Putamen (tissue), 1 donor: ENCODE results near the gene DDX55.
"Not testable (repeated sequence)": the region's sequence is repeated elsewhere in the genome, so short reads cannot be mapped to it uniquely, and the experiment has no call there.

Experiments
- DNase-seq: peaks from one replicate; pipeline ENCODE4 v3.0.0-alpha.2; 2016; ENCODE audit warnings: low spot score

The DDX55 gene, protein sequence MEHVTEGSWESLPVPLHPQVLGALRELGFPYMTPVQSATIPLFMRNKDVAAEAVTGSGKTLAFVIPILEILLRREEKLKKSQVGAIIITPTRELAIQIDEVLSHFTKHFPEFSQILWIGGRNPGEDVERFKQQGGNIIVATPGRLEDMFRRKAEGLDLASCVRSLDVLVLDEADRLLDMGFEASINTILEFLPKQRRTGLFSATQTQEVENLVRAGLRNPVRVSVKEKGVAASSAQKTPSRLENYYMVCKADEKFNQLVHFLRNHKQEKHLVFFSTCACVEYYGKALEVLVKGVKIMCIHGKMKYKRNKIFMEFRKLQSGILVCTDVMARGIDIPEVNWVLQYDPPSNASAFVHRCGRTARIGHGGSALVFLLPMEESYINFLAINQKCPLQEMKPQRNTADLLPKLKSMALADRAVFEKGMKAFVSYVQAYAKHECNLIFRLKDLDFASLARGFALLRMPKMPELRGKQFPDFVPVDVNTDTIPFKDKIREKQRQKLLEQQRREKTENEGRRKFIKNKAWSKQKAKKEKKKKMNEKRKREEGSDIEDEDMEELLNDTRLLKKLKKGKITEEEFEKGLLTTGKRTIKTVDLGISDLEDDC

DNA sequence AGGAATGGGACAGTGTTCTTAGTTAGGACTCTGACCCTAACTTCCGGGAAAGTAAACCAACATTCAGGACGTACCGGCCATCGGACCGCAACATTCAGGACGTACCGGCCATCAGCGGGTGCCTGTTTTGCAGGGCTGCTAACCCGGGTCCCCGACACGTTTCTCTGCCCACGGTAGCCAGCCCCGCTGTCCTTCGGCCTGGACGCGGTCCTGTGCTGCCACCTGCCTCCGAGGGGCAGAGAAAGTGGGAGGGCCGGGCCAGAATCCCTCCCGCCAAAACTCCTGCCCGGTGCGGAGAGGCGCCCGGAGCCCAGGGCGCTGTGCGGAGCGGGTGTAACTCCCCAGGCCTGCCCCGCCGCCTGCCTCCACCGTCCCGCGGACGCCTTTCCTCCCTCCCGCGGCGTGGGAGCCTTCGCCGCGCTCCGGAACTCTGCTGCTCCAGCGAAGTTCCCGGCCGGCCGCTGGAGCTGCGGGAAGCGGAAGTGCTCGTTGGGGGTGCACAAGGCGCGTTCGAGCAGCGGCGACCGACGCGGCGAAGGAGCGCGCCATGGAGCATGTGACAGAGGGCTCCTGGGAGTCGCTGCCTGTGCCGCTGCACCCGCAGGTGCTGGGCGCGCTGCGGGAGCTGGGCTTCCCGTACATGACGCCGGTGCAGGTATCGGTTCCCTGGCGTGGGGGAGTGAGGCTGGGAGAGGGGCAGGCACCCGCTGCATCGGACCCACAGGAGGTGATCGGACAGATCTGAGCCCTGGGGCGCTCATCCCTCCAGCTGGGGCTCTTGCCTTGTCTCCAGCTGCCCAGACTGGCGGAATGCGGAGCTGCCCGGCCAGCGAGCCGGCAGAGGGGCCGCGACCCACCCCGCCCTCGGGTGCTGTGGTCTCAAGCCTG, at the start of gene DDX55:
Gene DDX55, plus strand, starts transcription at position 498 of the 888 bp plus-strand sequence. Its CDS starts 50 bp downstream, at position 548.
- DNase-seq = peak; percentile 89

DNA sequence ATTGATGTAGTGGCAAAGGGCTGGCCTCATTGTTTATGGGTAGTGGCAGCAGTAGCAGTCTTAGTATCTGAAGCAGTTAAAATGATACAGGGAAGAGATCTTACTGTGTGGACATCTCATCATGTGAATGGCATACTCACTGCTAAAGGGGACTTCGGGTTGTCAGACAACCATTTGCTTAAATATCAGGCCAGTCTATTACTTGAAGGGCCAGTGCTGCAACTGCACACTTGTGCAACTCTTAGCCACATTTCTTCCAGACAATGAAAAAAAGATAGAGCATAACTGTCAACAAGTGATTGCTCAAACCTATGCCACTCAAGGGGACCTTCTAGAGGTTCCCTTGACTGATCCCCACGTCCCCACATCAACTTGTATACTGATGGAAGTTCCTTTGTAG, 47.8 kb upstream of the DDX55 start:
- not testable (repeated sequence) for DNase-seq

DNA sequence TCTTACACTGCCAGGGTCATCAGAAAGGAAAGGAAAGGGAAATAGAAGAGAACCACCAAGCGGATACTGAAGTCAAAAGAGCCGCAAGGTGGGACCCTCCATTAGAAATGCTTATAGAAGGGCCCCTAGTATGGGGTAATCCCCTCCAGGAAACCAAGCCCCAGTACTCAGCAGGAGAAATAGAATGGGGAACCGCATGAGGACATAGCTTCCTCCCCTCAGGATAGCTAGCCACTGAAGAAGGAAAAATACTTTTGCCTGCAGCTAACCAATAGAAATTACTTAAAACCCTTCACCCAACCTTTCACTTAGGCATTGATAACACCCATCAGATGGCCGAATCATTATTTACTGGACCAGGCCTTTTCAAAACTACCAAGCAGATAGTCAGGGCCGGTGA, 47.1 kb upstream of the DDX55 start:
- not testable (repeated sequence) for DNase-seq

DNA sequence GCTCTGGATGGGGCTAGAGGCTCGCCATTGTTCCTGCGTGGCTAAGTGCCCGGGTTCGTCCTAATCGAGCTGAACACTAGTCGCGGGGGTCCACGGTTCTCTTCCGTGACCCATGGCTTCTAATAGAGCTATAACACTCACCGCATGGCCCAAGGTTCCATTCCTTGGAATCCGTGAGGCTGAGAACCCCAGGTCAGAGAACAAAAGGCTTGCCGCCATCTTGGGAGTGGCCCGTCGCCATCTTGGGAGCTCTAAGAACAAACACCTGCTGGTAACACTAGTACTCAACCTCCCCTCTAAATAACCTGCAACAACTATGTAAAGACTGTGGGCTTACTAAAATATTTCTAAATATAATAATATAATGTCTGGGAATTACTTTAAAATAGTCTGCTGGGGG, 43.4 kb upstream of the DDX55 start:
- not testable (repeated sequence) for DNase-seq

DNA sequence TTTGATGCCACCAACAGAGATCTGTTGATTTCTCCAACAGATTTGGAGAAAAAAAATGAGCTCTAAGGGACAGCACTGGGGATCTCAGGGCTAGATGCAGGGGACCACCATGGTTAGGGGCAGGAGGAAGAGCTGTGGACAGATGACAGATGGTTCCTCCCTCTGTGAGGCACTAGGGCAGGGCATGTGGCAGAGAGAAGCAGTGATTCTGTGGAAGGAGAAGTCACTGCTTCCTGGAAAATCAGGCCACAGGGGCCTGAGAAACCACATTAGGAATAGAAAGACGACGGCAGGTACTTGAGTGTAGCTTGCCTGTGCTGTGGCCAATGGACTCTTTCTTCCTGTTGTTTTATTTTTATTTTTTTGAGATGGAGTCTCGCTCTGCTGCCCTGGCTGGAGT, 42.4 kb upstream of the DDX55 start:
- DNase-seq = no peak

GRCh38 chr12:123571343-123571813, 30.5 kb upstream of the DDX55 start:
- DNase-seq = peak; percentile 17

DNA sequence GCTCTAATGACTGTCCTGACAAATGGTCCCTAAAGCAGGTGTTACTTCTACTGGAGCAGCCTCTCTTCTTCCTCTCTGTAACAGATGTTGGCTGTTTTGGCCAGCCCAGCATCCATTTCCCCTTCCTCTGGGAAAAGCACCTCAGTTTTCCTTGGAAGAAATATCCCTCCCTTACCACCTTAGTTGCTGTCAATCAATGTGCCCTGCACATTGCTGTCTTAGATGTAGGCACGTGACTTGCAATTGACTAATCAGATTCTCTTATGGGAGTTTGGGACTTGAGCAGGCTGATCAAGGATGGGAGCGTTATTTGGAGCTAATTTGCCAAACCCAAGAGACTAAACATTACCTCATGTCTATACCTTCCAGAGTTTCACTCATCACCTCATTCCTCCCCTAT, 29.5 kb upstream of the DDX55 start:
- DNase-seq = no peak

DNA sequence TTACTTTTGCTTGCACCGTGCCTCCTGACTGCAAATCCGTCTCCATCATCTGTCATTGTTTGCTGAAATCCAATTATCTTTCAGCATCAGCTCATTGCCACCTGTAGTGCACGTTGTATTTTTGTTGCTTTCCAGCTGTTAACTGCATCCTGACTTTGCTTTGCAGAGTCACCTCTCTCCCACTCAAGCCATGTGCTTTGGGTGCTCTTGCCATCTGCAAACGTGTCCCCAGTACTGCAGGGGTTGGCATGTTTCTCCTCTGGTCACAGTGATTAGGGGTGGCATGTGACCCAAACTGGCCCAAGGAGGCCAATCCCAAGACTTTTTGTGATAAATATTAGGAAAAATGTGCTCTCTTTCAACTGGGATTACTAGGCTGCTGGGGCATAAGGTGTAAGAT, 28.0 kb upstream of the DDX55 start:
- no peak for DNase-seq

DNA sequence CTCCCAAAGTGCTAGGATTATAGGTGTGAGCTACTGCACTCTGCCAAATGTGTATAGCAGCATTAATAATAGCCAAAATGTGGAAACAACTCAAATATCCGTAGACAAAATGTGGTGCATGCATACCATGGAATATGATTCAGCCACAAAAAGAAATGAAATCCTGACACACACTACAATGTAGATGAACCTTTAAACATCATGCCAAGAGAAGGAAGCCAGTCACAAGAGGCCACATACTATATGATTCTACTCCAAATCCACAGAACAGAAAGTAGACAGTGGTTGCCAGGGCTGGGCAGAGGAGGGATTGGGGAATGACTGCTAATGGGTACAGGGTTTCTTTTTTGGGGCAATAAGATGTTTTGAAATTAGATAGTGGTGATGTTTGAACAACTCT, 25.3 kb upstream of the DDX55 start:
- DNase-seq = no peak

DNA sequence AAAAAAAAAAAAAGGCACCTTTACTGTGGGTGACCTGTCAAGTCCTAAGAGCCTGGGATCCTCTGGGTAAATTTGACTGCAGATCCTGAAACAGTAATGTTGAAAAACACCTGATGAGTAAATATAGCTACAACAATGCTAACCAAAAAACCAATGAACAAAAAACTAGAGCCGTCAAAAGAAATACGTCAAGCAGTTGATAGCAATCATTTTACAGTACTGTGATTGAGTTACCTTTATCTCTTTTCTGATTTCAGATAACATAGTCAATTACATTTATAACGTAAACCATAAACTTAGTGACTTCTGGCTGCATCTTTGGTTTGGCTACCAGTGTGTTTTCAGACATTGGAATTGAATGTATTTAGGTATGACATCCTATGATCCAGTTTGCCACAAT, 23.7 kb upstream of the DDX55 start:
- DNase-seq = no peak

DNA sequence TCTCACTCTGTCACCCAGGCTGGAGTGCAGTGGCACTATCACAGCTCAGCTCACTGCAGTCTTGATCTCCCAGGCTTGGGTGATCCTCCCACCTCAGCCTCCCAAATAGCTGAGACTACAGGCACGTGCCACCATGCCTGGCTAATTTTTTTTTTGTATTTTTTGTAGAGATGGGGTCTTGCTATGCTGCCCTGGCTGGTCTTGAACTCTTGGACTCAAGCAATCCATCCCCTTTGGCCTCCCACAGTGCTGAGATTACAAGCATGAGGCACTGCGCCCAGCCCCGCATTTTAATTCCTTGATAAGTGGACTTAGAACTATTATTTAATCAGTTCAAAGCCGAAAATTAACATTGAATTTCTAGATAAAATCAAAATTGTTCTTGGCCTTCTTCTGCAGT, 23.1 kb upstream of the DDX55 start:
- DNase-seq = not testable (repeated sequence)

- no peak for DNase-seq
Observed at GRCh38 chr12:123580772-123581171, 21.1 kb upstream of the DDX55 start.

- no peak for DNase-seq
Observed at GRCh38 chr12:123591702-123592481, 10.0 kb upstream of the DDX55 start.

GRCh38 chr12:123595729-123596128, 6.2 kb upstream of the DDX55 start:
- DNase-seq = no peak

DNA sequence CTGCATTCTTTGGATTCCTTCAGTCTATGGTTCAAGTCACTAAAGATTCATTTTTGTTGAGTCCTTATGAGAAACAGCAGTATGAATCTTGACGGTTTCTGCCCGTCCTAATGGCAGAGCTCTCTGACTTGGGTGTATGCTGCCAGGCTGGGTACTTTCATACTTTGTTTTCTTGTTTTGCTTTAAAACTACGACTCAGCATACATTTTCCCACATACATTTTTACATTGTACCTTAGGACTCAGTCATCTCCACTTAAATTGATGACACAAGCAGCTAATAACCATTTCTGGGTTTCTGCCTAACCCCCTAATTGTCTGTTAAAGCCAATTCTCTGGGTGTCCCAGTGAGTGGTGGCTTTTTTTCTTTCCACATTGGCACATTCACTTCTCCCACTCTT, 4.8 kb upstream of the DDX55 start:
- no peak for DNase-seq

DNA sequence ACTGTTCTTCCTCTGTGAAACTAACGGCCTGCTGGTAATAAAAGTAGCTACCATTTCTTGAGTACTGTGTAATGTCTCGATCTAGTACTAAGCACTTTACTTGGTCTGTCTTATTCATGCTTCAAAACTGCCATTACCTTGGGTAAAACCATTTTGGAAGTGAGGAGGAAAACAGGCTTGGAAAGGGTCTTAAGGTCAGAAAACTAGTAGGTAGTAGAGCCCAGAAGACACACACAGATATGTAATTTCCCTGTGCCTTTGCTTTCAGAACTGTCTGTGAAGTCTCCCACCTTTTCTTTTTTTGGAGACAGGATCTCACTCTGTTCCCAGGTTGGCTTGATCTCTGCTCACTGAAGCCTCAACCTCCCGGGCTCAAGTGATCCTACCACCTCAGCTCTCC, 3.4 kb upstream of the DDX55 start:
- no peak for DNase-seq

DNA sequence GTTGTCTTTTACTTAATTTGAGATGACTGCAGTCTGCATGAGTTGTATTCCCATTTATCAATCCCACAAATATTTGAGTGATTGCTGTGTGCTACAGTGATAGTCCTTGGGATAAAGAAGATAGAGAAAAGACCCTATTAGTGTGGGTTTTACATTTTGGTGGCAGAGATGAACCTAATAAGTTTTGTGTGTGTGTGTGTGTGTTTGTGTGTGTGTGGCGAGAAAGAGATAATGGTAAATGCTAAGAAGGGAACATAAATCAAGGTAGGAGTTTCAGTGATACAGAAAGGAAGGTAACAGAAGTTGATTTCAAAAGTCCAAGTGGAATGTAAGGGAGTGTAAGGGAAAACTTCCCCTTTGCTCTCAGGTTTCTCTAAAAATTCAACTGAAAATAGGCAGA, 2.6 kb upstream of the DDX55 start:
- no peak for DNase-seq

- no peak for DNase-seq
Observed at GRCh38 chr12:123599721-123600120, 2.2 kb upstream of the DDX55 start.

GRCh38 chr12:123602651-123603195, 824 bp downstream of the DDX55 start:
- DNase-seq = peak; percentile 23

GRCh38 chr12:123603495-123603894, 1.6 kb downstream of the DDX55 start:
- DNase-seq = not testable (repeated sequence)

GRCh38 chr12:123607756-123608155, 5.9 kb downstream of the DDX55 start:
- no peak for DNase-seq
